GM18511 (cell line): ENCODE results near the gene SIPA1L2.
"Not testable (repeated sequence)": the region's sequence is repeated elsewhere in the genome, so short reads cannot be mapped to it uniquely, and the experiment has no call there.

Source experiments
- ATAC-seq: cut with Tn5 transposase; IDR thresholded peaks from one replicate; pipeline ENCODE4 v1.9.1; 2021; ENCODE audit warnings: mild to moderate bottlenecking, moderate library complexity; ENCODE audit not compliant: unreplicated experiment

The SIPA1L2 gene

DNA sequence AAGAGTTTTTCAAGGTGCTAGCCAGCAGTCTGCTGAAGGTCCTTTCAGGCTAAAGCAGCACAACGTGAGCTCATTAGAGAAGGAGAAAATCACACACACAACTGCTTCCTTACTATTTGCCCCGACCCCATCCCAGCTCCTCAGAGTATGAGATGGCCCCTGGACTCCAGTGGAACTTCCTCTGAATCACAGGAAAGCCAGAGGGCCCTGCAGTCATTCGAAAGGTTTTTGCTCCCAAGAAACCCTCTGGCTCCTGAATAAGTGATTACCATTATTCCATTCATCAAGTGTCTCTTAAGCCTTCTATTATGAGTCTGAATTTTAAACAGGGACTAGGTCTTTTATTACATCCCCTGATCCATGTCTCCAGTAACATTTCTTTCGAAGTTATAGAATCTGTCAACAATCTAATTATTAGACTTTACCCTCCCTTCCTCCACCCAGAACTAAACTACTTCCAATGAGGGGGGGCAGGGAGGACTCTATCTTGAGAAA lies 14.6 kb downstream of the SIPA1L2 start:
- no peak for ATAC-seq

GRCh38 chr1:232614811-232615210 lies 15.1 kb downstream of the SIPA1L2 start:
- ATAC-seq = no peak

GRCh38 chr1:232613752-232614381 lies 16.1 kb downstream of the SIPA1L2 start:
- no peak for ATAC-seq

DNA sequence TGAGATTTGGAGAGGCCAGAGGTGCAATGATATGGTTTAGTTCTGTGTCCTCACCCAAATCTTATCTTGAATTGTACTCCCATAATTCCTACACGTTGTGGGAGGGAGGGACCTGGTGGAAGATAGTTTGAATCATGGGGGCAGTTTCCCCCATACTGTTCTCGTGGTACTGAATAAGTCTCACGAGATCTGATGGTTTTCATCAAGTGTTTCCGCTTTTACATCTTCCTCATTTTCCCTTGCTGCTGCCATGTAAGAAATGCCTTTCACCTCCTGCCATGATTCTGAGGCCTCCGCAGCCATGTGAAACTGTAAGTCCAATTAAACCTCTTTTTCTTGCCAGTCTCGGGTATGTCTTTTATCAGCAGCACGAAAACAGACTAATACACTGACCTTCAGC lies 17.1 kb downstream of the SIPA1L2 start:
- ATAC-seq = not testable (repeated sequence)

- ATAC-seq = no peak
These were observed 18.1 kb downstream of the SIPA1L2 start for GRCh38 chr1:232611834-232612233.

DNA sequence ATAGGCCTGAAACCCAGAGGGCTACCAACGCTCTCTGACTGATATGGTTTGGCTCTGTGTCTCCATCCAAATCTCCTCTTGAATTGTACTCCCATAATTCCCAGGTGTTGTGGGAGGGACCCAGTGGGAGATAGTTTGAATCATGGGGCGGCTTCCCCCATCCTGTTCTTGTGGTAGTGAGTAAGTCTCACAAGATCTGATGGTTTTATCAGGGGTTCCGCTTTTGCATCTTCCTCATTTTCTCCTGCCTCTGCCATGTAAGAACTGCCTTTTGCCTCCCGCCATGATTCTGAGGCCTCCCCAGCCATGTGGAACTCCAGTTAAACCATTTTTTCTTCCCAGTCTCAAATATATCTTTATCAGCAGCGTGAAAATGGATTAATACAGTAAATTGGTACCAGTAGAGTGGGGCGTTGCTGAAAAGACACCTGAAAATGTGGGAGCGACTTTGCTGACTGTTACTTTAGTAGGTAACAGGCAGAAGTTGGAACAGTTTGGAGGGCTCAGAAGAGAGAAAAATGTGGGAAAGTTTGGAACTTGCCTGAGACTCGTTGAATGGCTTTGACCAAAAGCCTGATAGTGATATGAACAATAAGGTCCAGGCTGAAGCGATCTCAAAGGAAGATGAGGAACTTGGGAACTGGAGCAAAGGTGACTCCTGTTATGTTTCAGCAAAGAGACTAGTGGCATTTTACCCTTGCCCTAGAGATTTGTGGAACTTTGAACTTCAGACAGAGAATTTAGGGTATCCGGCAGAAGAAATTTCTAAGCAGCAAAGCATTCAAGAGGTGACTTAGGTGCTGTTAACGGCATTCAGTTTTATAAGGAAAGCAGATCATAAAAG lies 18.8 kb downstream of the SIPA1L2 start:
- not testable (repeated sequence) for ATAC-seq

- no peak for ATAC-seq
These were observed 19.6 kb downstream of the SIPA1L2 start for GRCh38 chr1:232610192-232610901.

- no peak for ATAC-seq
These were observed 21.5 kb downstream of the SIPA1L2 start for GRCh38 chr1:232608427-232608826.

DNA sequence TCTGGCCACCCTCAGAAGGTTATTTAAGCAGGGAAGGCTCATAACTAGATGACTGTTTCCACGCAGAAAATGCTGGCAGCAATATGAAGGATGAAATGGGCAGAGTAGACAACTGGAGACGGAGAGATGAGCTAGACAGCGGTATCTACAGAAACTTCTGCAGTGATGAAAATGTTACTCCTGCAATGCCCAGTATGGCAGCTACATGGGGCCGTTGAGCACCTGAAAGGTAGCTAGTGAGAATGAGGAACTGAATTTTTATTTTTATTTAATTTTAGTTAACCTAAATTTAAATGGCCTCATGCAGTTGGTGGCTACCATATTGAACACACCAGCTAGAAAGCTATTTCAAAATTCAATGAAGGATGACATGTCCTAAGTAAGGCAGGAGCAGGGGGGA lies 27.3 kb downstream of the SIPA1L2 start:
- no peak for ATAC-seq

- ATAC-seq = peak; percentile 53
These were observed 29.3 kb downstream of the SIPA1L2 start for GRCh38 chr1:232600424-232601258.

DNA sequence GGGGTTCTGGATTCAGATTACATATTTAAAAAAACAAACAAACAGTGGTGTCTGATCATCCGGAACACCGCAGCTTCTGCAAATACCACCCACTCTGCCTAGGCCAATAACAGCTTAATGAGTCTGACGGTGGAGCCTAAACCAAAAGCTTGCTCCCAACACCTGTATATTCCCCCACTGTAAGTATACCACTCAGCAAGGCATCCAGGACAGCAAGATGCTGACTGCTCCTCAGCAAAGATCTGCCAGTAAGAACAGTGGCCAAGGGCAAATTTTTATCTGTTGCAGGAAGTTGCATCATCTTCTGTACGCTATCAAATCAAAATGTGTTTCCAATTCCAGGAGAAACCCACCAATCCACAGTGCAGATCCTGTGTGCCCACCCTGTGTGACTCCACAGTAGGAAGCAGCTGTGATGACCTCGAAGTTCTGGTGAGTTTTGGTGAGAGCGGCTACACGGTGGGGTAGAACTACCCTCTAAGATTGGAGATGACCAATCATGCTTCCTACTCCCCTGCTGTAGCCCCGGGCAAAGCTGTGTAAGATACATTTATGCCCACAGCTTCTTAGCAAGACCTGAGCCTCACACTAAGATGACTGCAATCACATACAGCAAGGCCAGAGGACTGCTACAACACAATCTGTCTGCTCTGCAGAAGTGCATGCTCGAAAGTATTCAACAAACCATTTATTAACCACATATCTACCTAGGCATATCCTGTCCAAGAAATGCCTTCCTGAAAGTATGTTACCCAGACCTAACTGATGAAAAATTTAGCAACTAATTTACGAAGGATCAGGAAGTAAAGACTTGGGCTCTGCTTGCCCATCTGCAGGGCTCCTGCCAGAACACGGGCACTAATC lies 30.5 kb downstream of the SIPA1L2 start:
- ATAC-seq = peak; percentile 53

DNA sequence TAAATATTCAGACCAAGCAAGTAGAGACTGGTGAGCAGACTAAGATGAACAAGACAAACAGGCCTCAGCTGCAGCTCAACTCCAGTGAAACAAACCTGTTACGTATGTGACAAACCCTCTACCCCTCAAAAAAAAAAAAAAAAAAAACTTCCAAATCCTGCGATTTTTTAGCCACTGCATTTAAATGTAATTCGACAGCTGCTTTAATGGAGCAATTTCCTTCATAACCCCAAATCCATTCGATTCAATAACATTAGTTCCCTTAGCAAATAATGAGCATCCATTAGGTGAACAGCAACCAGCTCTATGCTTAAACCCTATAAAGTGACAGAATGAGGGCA lies 31.1 kb downstream of the SIPA1L2 start:
- no peak for ATAC-seq

DNA sequence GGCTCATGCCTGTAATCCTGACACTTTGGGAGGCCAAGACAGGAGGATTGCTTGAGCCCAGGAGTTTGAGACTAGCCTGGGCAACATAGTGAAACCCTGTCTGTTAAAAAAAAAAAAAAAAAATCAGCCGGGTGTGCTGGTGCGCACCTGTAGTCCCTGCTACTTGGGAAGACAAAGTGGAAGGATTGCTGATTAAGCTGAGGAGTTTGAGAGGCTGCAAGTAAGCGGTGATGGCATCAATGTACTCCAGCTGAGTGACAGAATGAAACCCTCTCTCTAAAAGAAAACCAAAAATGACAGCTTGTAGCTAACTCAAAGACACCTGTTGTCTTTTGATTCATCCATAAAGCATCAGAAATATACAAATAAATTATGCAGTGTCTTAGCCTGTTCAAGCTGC lies 31.8 kb downstream of the SIPA1L2 start:
- no peak for ATAC-seq

DNA sequence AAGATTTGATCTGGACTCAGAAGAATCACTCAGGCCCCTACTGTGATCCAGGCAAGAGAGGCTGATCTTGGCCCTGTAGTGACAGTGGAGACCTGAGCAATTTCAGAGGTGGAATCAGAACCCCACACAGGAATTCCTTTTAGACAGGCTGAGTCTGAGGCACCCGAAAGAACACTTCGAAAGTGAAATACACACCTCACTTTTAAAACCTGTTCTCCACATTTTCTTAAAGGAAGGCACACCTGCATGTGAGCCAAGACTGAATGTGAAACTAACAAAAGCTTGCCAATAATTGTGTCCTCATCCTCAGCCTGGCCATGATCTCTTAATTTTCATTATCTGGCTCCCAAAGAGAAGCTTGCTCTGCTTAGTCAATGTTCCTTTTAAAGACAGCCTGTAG lies 32.2 kb downstream of the SIPA1L2 start:
- ATAC-seq = peak; percentile 49

DNA sequence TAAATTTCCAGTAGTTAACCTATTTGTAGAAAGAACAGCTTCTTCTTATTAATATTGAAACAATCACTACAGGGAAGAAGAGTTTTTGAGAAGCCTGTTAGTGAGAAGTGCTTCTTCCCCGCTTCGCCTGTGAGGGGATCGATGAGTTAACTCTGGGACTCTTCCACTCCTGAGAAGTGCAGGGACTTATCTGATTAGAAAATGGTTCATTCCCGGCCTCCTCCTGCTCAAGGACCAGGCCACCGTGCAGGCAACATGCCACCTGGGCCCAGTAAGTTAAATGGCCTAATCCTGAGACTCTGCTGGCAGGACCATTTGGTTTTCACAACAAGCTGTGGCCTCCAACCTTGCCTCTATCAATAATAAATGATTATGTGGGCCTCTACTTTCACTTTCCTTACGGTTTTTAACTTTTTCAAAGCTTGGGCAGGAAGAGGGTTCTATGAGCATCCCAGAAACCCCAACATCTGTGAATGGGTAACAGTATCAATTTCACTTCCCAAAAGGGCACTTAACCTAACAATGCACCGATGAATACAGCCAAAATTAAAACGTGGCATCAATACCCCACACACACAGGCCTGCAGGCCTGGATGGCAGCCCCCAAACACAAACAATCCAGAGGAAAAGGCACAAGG lies 33.1 kb downstream of the SIPA1L2 start:
- peak; percentile 37 for ATAC-seq

DNA sequence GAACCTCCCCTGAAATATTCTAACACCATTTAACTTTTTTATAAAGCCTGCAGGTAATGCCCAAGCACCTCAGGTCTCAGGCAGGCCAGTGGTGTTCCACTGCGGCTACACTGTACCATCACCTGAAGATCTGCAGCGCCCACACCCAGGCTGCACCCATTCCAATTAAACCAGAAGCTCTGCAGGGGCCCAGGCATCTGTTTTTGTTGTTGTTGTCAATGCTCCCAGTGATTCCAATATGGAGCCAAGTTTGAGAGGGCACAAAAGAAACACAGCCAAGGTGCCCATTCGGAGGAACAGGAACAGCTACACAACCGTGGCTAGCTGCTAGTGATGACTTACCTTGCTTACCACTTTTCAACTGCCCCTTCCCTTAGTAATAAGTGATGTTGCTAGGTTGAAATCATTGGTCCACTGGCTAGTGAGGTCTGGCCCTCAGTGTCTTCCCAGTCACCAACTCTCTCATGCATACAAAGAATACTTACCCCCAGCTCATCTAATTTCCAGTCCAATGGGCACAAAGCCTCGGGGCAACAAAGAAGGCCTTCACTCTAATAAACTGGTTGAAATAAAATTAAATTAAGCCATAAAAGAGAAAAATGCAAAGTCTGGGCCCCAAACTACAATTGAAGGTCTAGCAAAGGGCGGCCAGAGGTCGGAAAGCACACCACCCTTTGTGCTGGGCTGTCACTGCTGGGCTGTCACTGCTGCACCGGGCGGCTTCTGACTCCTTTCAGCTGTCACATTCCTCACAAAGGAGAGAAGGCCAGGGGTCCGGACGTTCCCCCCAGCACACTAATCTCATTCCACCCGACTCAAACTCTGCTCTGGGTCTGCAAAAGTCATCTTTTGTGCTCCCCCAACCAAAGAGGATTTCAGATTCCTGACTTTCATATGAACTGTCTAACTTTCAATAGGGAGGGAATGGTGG lies 34.9 kb downstream of the SIPA1L2 start:
- no peak for ATAC-seq

GRCh38 chr1:232593717-232594502 lies 36.0 kb downstream of the SIPA1L2 start:
- no peak for ATAC-seq

DNA sequence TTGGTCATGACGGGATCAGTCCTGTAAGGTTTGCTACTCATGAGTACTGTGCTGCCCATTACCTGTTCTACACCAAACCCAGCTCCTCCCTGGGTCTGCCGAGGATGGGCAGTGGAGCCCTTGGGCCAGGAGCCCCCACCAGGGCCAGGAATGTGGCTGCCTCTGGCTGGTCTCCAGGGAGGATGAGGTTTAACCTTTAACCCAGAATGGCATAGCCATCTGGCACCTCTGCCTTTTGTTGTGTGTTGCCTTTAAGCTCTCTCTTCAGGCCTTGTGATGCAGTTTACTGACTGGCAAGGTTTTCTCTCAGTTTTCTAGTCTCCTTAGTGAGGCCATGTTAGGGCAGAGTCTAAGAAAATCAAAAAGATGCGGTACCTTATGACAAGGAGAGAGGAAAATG lies 38.6 kb downstream of the SIPA1L2 start:
- ATAC-seq = no peak
